GM13977 (cell line): ENCODE data around the gene GLIPR1L1.

Experiments
- DNase-seq: peaks from one replicate; pipeline ENCODE4 v3.0.0; 2012; ENCODE audit warnings: low spot score
- in situ Hi-C: fragments of 300-500 bp; cut with MboI; formaldehyde crosslinking; loops from one replicate; pipeline ENCODE4 v1.12.0; 2022; ENCODE audit warnings: low sequenced_read_pairs, low pct_unique_long_range_greater_than_20kb, mixed read lengths, inconsistent platforms; ENCODE audit not compliant: unreplicated experiment
- TF ChIP-seq, protein P1 (sequence below): IDR thresholded peaks from 2 replicates; pipeline ENCODE4 v1.5.1; 2012; ENCODE audit warnings: mild to moderate bottlenecking, control low read depth; ENCODE audit not compliant: insufficient read depth; ENCODE audit errors: extremely low read depth, missing control alignments

Gene GLIPR1L1

GRCh38 chr12:75361408-75361807, 26.9 kb downstream of the GLIPR1L1 start:
- DNase-seq = no peak
- in situ Hi-C loops = no loop called here
- TF ChIP-seq, protein P1, sequence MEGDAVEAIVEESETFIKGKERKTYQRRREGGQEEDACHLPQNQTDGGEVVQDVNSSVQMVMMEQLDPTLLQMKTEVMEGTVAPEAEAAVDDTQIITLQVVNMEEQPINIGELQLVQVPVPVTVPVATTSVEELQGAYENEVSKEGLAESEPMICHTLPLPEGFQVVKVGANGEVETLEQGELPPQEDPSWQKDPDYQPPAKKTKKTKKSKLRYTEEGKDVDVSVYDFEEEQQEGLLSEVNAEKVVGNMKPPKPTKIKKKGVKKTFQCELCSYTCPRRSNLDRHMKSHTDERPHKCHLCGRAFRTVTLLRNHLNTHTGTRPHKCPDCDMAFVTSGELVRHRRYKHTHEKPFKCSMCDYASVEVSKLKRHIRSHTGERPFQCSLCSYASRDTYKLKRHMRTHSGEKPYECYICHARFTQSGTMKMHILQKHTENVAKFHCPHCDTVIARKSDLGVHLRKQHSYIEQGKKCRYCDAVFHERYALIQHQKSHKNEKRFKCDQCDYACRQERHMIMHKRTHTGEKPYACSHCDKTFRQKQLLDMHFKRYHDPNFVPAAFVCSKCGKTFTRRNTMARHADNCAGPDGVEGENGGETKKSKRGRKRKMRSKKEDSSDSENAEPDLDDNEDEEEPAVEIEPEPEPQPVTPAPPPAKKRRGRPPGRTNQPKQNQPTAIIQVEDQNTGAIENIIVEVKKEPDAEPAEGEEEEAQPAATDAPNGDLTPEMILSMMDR = no peak

DNA sequence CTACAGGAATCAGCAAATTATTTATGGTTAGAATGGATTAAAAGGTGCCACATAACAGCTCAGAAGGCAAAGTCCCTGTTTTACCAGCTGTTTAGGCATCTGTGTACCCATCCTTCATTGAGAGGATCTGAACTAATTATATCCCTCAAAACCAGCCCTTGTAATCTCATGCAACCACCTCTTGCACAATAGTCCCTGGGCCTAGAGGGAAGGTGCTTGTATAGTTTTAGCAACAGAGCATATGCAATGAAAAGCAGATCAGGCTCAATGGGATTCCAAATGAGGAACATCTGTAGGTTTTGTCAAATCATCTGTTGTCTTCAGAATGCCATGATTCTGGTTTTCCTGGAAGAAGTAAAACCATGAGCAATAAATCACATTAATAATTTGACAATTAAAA, 30.4 kb downstream of the GLIPR1L1 start:
- DNase-seq = no peak
- in situ Hi-C loops = no loop called here
- TF ChIP-seq, protein P1 = no peak

GRCh38 chr12:75366629-75367028, 32.2 kb downstream of the GLIPR1L1 start:
- in situ Hi-C loops = no loop called here
- TF ChIP-seq, protein P1 = no peak
- no peak for DNase-seq

DNA sequence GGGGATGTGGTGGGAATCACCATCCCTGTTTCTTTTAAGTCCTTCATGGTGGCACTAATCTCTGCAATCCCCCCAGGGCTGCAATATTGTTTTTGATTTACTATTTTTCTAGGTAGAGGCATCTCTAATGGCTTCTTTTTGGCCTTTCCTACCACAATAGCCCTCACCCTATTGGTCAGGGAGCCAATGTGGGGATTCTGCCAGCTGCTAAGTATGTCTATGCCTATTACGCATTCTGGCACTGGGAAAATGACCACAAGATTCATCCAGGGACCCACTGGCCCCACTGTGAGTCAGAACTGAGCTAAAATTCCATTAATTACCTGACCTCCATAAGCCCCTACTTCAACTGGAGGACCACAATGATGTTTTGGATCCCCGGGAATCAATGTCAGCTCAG, 40.5 kb downstream of the GLIPR1L1 start:
- DNase-seq = no peak
- TF ChIP-seq, protein P1 = no peak
- in situ Hi-C loops = no loop called here

DNA sequence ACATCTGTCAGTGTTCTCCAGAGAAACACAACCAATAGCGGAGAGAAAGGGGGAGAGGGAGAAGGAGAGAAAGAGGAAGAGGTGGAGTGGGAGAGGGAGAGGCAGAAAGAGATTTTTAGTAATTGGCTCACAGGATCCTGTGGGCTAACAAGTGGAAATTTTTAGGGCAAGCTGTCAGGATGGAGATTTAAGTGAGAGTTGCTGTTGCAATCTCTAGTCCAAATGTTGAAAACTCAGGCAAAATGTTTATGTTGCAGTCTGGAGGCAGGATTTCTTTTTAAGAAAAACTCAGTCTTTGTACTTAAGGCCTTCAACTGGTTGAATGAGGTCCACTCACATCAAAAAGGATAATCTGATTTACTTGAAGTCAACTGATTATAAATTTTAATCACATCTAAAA, 43.9 kb downstream of the GLIPR1L1 start:
- in situ Hi-C loops = no loop called here
- no peak for DNase-seq
- TF ChIP-seq, protein P1 = no peak

GRCh38 chr12:75389061-75389460, 54.6 kb downstream of the GLIPR1L1 start:
- DNase-seq = no peak

More at GRCh38 chr12:75389061-75389460, 54.6 kb downstream of the GLIPR1L1 start:
- in situ Hi-C loops = no loop called here
- TF ChIP-seq, protein P1 = no peak
